ENCODE data around the gene LARP4B. TPM values are rescaled to one million over a fixed set of nuclear protein-coding genes. Genes with fewer than 3 reads are reported as not detected.

Gene LARP4B
- total RNA-seq, 1 donor = 13.6 TPM

GRCh38 chr10:964988-965417, 33.5 kb upstream of the LARP4B start:
- no peaks in the 10 kb centered on the region for H3K4me1 ChIP-seq (ENCODE audit: insufficient read depth, low read length)
- no peak overlapping the region for H3K4me3 ChIP-seq (ENCODE audit: low read length)
- H3K9me3 ChIP-seq (ENCODE audit: low read depth, low read length) = no peaks in the 10 kb centered on the region
- no peaks in the 10 kb centered on the region for H3K27me3 ChIP-seq (ENCODE audit: insufficient read depth, low read length)

DNA sequence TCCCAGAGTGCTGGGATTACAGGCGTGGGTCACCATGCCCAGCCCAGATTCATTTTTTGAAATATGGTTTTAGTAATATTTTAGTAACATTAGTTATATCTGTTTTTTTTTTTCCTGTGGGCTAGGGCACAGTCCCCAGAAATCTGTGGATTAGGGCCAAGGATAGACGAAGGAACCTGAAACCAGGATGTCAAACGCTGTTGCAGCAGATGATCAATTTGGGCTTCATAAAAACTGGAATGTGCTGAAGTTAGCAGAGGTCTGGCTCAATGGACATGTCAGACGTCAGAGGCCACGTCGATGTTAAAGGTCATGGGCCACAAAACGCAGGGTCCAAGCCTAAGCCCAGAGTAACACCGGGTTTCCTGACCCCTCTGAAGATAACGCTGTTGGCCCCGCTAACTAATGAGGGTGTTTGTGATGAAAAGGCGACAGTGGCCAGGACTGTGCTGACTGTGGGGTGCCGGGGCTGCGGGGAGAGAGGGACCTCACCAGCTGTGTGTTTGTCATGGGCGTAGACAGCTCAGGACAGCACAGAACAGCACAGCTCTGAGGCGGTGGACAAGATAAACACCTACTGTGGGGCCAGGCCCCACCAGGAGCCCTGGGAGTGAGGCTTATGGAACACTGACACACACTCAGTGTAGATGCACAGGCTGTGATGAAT, 32.9 kb upstream of the LARP4B start:
- H3K4me1 ChIP-seq (ENCODE audit: insufficient read depth, low read length) = no peaks in the 10 kb centered on the region
- no peaks in the 10 kb centered on the region for H3K27me3 ChIP-seq (ENCODE audit: insufficient read depth, low read length)
- H3K4me3 ChIP-seq (ENCODE audit: low read length) = no peak overlapping the region
- no peaks in the 10 kb centered on the region for H3K9me3 ChIP-seq (ENCODE audit: low read depth, low read length)

DNA sequence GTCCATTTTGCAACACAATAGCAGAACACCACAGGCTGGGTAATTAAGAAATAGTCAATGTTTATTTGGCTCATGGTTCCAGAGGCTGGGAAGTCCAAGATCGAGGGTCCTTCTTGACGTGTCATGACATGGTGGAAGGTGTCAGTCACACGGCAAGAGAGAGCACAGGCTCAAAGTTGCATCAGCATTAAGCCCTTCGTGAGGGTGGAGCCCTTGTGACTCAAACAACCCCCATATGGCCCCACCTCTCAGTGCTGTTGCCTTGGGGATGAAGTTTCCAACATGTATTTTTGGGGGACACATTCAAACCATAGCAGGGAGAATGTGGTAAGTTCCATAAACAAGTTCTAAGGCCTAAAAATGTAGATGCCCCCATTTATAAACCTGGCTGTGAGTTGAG, 32.1 kb upstream of the LARP4B start:
- H3K4me1 ChIP-seq (ENCODE audit: insufficient read depth, low read length) = no peaks in the 10 kb centered on the region

DNA sequence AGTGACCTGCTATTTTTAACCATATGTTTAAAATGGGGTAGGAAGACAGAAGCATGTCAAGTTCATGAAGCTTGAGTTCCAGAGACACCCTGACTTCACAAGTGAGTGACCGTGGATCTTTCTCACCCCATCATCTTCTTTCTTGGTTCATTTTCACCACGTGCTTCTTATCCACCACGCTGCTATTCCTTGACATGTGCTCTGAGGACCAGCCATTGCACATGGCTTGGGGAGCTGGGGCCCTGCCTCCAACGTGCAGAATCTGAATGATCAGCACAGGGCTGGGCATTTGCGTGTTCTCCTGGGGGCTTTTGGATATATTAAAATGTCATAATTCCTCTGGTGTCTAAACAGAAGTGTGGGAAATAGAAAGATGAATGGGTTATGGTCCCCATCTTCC, 31.7 kb upstream of the LARP4B start:
- Histone ChIP-seq H3K4me3 (ENCODE audit: low read length) (no peak overlapping the region), H3K4me1 (ENCODE audit: insufficient read depth, low read length) (no peaks in the 10 kb centered on the region), H3K27me3 (ENCODE audit: insufficient read depth, low read length) (no peaks in the 10 kb centered on the region), H3K9me3 (ENCODE audit: low read depth, low read length) (no peaks in the 10 kb centered on the region)

More for the DNA sequence above, 32.1 kb upstream of the LARP4B start:
- Histone ChIP-seq H3K27me3 (ENCODE audit: insufficient read depth, low read length) (no peaks in the 10 kb centered on the region), H3K9me3 (ENCODE audit: low read depth, low read length) (no peaks in the 10 kb centered on the region), H3K4me3 (ENCODE audit: low read length) (no peak overlapping the region)

GRCh38 chr10:962342-962741, 30.8 kb upstream of the LARP4B start:
- H3K9me3 ChIP-seq (ENCODE audit: low read depth, low read length) = no peaks in the 10 kb centered on the region
- H3K4me3 ChIP-seq (ENCODE audit: low read length) = no peak overlapping the region
- H3K4me1 ChIP-seq (ENCODE audit: insufficient read depth, low read length) = no peaks in the 10 kb centered on the region
- no peaks in the 10 kb centered on the region for H3K27me3 ChIP-seq (ENCODE audit: insufficient read depth, low read length)

DNA sequence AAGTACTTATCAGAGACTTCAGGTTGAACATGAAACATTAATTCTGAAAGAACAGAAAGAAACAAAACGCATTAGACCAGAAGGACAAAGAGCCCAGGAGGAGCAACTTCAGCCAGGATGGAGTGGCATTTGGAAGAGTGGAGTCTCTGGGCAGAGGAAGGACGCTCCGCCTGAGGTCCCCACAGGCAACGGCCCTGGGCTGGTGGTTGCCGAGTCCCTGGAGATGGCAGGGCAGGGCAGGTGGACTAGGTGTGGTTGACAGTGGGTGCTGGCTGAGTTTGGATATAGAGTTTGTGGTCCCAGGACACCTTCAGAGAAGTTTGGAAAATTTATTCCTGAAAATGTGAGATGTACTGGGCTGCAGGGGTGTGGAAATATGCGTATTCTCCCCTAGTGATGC, 27.4 kb upstream of the LARP4B start:
- Histone ChIP-seq H3K27me3 (ENCODE audit: insufficient read depth, low read length) (no peaks in the 10 kb centered on the region), H3K9me3 (ENCODE audit: low read depth, low read length) (no peaks in the 10 kb centered on the region), H3K4me1 (ENCODE audit: insufficient read depth, low read length) (no peaks in the 10 kb centered on the region), H3K4me3 (ENCODE audit: low read length) (no peak overlapping the region)

DNA sequence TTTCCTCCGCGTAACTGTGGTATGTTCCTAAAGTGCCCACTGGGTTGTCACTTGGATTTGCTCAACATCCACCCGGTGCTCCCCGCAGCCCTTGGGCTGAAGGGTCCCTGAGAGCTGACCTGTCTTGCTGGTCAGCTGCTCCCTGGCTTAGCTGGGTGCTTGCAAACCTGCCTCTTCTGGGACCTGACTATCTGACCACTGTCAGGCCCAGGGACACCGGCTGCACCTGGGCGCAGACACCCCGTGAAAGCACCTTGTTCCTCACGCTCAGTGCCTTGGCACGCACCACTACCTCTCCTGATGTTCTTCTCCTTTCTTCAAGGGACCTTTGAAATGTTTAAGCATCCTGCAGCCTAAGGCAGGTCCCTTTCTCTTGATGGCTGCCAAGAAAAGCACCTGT, 26.6 kb upstream of the LARP4B start:
- H3K27me3 ChIP-seq (ENCODE audit: insufficient read depth, low read length) = no peaks in the 10 kb centered on the region
- H3K9me3 ChIP-seq (ENCODE audit: low read depth, low read length) = no peaks in the 10 kb centered on the region
- no peak overlapping the region for H3K4me3 ChIP-seq (ENCODE audit: low read length)
- no peaks in the 10 kb centered on the region for H3K4me1 ChIP-seq (ENCODE audit: insufficient read depth, low read length)

GRCh38 chr10:955820-956217, 24.3 kb upstream of the LARP4B start:
- no peaks in the 10 kb centered on the region for H3K9me3 ChIP-seq (ENCODE audit: low read depth, low read length)
- H3K4me3 ChIP-seq (ENCODE audit: low read length) = no peak overlapping the region
- H3K4me1 ChIP-seq (ENCODE audit: insufficient read depth, low read length) = no peaks in the 10 kb centered on the region
- H3K27me3 ChIP-seq (ENCODE audit: insufficient read depth, low read length) = no peaks in the 10 kb centered on the region

DNA sequence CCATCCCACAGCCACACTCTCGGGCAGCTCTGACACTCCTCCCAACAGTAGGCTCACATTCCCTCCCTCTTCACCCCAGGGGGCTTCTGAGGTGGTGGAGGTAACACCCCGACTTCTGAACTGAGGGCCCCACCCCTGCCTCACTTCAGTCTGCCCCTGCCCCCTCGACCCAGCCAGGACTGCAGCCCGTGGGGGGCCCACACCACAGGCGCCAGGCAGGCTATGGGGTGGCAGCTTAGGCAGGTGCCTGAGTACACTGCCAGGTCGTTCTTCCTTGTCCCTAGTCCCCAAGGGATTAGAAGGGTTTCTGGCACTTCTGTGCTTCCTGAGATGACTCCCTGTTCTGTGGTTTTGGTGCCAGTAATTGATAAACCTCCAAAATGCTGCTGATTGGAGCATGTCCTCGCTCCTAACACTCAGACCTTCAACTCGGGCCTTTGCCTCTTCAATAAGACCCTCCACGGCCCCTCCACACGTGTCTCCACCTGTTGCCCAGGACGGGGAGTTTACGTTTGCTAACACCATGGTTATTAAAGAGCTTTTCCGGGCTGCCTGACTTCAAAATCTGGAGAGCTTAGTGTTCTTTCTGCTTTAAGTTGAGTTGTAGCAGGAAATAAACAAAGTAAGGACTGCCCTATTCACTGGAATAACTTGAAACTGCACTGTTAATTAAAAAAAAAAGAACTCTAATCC, 23.8 kb upstream of the LARP4B start:
- H3K4me3 ChIP-seq (ENCODE audit: low read length) = no peak overlapping the region
- H3K4me1 ChIP-seq (ENCODE audit: insufficient read depth, low read length) = no peaks in the 10 kb centered on the region
- H3K9me3 ChIP-seq (ENCODE audit: low read depth, low read length) = no peaks in the 10 kb centered on the region
- H3K27me3 ChIP-seq (ENCODE audit: insufficient read depth, low read length) = no peaks in the 10 kb centered on the region

- Histone ChIP-seq H3K27me3 (ENCODE audit: insufficient read depth, low read length) (no peaks in the 10 kb centered on the region), H3K4me3 (ENCODE audit: low read length) (no peak overlapping the region), H3K4me1 (ENCODE audit: insufficient read depth, low read length) (no peaks in the 10 kb centered on the region), H3K9me3 (ENCODE audit: low read depth, low read length) (no peaks in the 10 kb centered on the region)
Observed at GRCh38 chr10:954396-954795, 22.9 kb upstream of the LARP4B start.

GRCh38 chr10:953836-954235, 22.3 kb upstream of the LARP4B start:
- Histone ChIP-seq H3K9me3 (ENCODE audit: low read depth, low read length) (no peaks in the 10 kb centered on the region), H3K4me1 (ENCODE audit: insufficient read depth, low read length) (no peaks in the 10 kb centered on the region), H3K4me3 (ENCODE audit: low read length) (no peak overlapping the region), H3K27me3 (ENCODE audit: insufficient read depth, low read length) (no peaks in the 10 kb centered on the region)

DNA sequence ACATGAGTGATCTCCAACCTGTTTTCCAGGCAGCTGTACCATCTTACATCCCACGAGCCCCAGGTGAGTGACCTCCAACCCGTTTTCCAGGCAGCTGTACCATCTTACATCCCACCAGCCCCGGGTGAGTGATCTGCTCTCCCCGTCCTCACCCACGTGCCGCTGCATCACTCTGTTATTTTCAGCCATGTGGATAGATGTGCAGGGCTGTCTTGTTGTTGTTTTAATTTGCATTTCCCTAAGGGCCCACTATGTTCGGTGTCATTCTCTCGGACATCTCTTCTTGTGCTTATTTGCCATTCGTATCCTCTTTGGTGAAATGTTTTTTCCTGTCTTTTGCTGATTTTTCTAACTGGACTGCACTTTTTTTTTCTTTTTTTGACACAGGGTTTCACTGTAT, 17.9 kb upstream of the LARP4B start:
- Histone ChIP-seq H3K4me3 (ENCODE audit: low read length) (no peak overlapping the region), H3K27me3 (ENCODE audit: insufficient read depth, low read length) (no peaks in the 10 kb centered on the region), H3K4me1 (ENCODE audit: insufficient read depth, low read length) (peaks cover 10% of the 10 kb centered on the region), H3K9me3 (ENCODE audit: low read depth, low read length) (no peaks in the 10 kb centered on the region)

GRCh38 chr10:948347-948746, 16.8 kb upstream of the LARP4B start:
- peaks cover 21% of the 10 kb centered on the region for H3K4me1 ChIP-seq (ENCODE audit: insufficient read depth, low read length)
- H3K9me3 ChIP-seq (ENCODE audit: low read depth, low read length) = no peaks in the 10 kb centered on the region
- H3K4me3 ChIP-seq (ENCODE audit: low read length) = no peak overlapping the region
- no peaks in the 10 kb centered on the region for H3K27me3 ChIP-seq (ENCODE audit: insufficient read depth, low read length)

- Histone ChIP-seq H3K27me3 (ENCODE audit: insufficient read depth, low read length) (no peaks in the 10 kb centered on the region), H3K4me3 (ENCODE audit: low read length) (no peak overlapping the region), H3K9me3 (ENCODE audit: low read depth, low read length) (no peaks in the 10 kb centered on the region), H3K4me1 (ENCODE audit: insufficient read depth, low read length) (peaks cover 21% of the 10 kb centered on the region)
Observed at GRCh38 chr10:947881-948280, 16.4 kb upstream of the LARP4B start.

GRCh38 chr10:947051-947450, 15.5 kb upstream of the LARP4B start:
- H3K9me3 ChIP-seq (ENCODE audit: low read depth, low read length) = no peaks in the 10 kb centered on the region
- H3K27me3 ChIP-seq (ENCODE audit: insufficient read depth, low read length) = no peaks in the 10 kb centered on the region
- no peak overlapping the region for H3K4me3 ChIP-seq (ENCODE audit: low read length)
- peaks cover 21% of the 10 kb centered on the region for H3K4me1 ChIP-seq (ENCODE audit: insufficient read depth, low read length)

GRCh38 chr10:945778-946177, 14.3 kb upstream of the LARP4B start:
- H3K27me3 ChIP-seq (ENCODE audit: insufficient read depth, low read length) = no peaks in the 10 kb centered on the region
- no peak overlapping the region for H3K4me3 ChIP-seq (ENCODE audit: low read length)
- peaks cover 21% of the 10 kb centered on the region for H3K4me1 ChIP-seq (ENCODE audit: insufficient read depth, low read length)

More at GRCh38 chr10:945778-946177, 14.3 kb upstream of the LARP4B start:
- H3K9me3 ChIP-seq (ENCODE audit: low read depth, low read length) = no peaks in the 10 kb centered on the region

All from mononuclear cell (primary cell).